OCI-LY1 (cell line): Measurements from ENCODE around the gene SERPINB1.

Source experiments
- CTCF ChIP-seq: fragments of 200-600 bp; sonication (generic), shearing (Covaris generic); IDR thresholded peaks from 2 replicates; pipeline ENCODE4 v1.5.1; 2017; ENCODE audit warnings: mild to moderate bottlenecking, antibody characterized with exemption, low read length, moderate library complexity, mixed read lengths
- EZH2 ChIP-seq: fragments of 200-600 bp; sonication (generic), shearing (Covaris generic); IDR thresholded peaks from 2 replicates; pipeline ENCODE4 v1.8.0; 2017; ENCODE audit warnings: borderline replicate concordance, mixed run types, mild to moderate bottlenecking, antibody characterized with exemption, low read length, moderate library complexity, mixed read lengths

- TF ChIP-seq CTCF (no peak), EZH2 (no peak)
These were observed 21.7 kb downstream of the SERPINB1 start for GRCh38 chr6:2819978-2820377.
